GM21529 (cell line): ENCODE results near the gene BAZ1B.

Source experiments
- ATAC-seq: cut with Tn5 transposase; IDR thresholded peaks from one replicate; pipeline ENCODE4 v1.9.1; 2021; ENCODE audit not compliant: unreplicated experiment

The BAZ1B gene

GRCh38 chr7:73449422-73449821 lies 72.7 kb downstream of the BAZ1B start:
- no peak for ATAC-seq

GRCh38 chr7:73448609-73449008 lies 73.5 kb downstream of the BAZ1B start:
- no peak for ATAC-seq

GRCh38 chr7:73447121-73447733 lies 74.9 kb downstream of the BAZ1B start:
- ATAC-seq, result no peak

- no peak for ATAC-seq
These were observed 75.4 kb downstream of the BAZ1B start for GRCh38 chr7:73446682-73447081.

- no peak for ATAC-seq
These were observed 78.4 kb downstream of the BAZ1B start for GRCh38 chr7:73443548-73444255.

GRCh38 chr7:73442903-73443500 lies 79.1 kb downstream of the BAZ1B start:
- no peak for ATAC-seq

GRCh38 chr7:73442222-73442902 lies 79.7 kb downstream of the BAZ1B start:
- no peak for ATAC-seq

- no peak for ATAC-seq
These were observed 82.7 kb downstream of the BAZ1B start for GRCh38 chr7:73439410-73439704.

- ATAC-seq, result no peak
These were observed 83.3 kb downstream of the BAZ1B start for GRCh38 chr7:73438547-73439409.

GRCh38 chr7:73437621-73438416 lies 84.3 kb downstream of the BAZ1B start:
- no peak for ATAC-seq

- ATAC-seq, result no peak
These were observed 85.0 kb downstream of the BAZ1B start for GRCh38 chr7:73437091-73437490.

- no peak for ATAC-seq
These were observed 85.8 kb downstream of the BAZ1B start for GRCh38 chr7:73436031-73436929.

GRCh38 chr7:73435471-73436009 lies 86.6 kb downstream of the BAZ1B start:
- ATAC-seq, result no peak

GRCh38 chr7:73434701-73435069 lies 87.4 kb downstream of the BAZ1B start:
- no peak for ATAC-seq

- no peak for ATAC-seq
These were observed 88.0 kb downstream of the BAZ1B start for GRCh38 chr7:73433924-73434700.

- ATAC-seq, result no peak
These were observed 89.4 kb downstream of the BAZ1B start for GRCh38 chr7:73432676-73433075.

GRCh38 chr7:73431041-73431835 lies 90.9 kb downstream of the BAZ1B start:
- ATAC-seq, result no peak
